Cardiac muscle cell (in vitro differentiated cells and primary cell): Measurements from ENCODE around the gene DPEP1. TPM values are rescaled to one million over a fixed set of nuclear protein-coding genes. Genes with fewer than 3 reads are reported as not detected.

Experiments
- DNase-seq, 2 donors: peaks; one replicate each; pipeline versions ENCODE4 v3.0.0 to v3.0.0-alpha.2; 2010 to 2017; ENCODE audit warnings: low read depth in 1 of 2, low spot score in 1 of 2
- H3K27ac ChIP-seq: fragments of 200-600 bp; sonication (generic); 2 replicates; pipeline ENCODE4 v1.5.1; 2016
- H3K27me3 ChIP-seq: fragments of 200-600 bp; sonication (generic); 2 replicates; pipeline ENCODE4 v1.6.0; 2016; ENCODE audit warnings: control low read depth
- H3K36me3 ChIP-seq: fragments of 200-600 bp; sonication (generic); 2 replicates; pipeline ENCODE4 v1.5.1; 2016; ENCODE audit warnings: control low read depth
- H3K4me1 ChIP-seq: fragments of 200-600 bp; sonication (generic); 2 replicates; pipeline ENCODE4 v1.8.1; 2017; ENCODE audit warnings: low read depth, mild to moderate bottlenecking, mixed run types
- H3K4me3 ChIP-seq: fragments of 200-600 bp; sonication (generic); 2 replicates; pipeline ENCODE4 v1.5.1; 2016; ENCODE audit warnings: mild to moderate bottlenecking
- H3K9me3 ChIP-seq: fragments of 200-600 bp; sonication (generic); 2 replicates; pipeline ENCODE4 v1.5.1; 2017; ENCODE audit warnings: low read depth, mild to moderate bottlenecking, control low read depth
- polyA plus RNA-seq: library from polyadenylated mRNA; unstranded; fragments of >200 nt; fragmentation: Nextera tagmentation; extraction: Ambion mirVana; gene quantifications from 2 replicates; pipeline ENCODE4 v1.2.1, GENCODE V29; 2016
- total RNA-seq: library from RNA; depleted of rRNA; stranded (reverse); fragments of >200 nt; gene quantifications from 2 replicates; pipeline ENCODE4 v1.2.3, GENCODE V29; 2016
- TF ChIP-seq, protein P1 (sequence below): IDR thresholded peaks from 2 replicates; pipeline ENCODE4 v1.5.1; 2012; ENCODE audit warnings: low read depth, mild to moderate bottlenecking, low read length

Gene DPEP1
- total and polyA plus RNA-seq, 2 experiments from 2014 or later = 2.1 to 2.2 TPM

- H3K27me3 ChIP-seq = peaks cover 46% of the 10 kb centered on the region
- TF ChIP-seq, protein P1, sequence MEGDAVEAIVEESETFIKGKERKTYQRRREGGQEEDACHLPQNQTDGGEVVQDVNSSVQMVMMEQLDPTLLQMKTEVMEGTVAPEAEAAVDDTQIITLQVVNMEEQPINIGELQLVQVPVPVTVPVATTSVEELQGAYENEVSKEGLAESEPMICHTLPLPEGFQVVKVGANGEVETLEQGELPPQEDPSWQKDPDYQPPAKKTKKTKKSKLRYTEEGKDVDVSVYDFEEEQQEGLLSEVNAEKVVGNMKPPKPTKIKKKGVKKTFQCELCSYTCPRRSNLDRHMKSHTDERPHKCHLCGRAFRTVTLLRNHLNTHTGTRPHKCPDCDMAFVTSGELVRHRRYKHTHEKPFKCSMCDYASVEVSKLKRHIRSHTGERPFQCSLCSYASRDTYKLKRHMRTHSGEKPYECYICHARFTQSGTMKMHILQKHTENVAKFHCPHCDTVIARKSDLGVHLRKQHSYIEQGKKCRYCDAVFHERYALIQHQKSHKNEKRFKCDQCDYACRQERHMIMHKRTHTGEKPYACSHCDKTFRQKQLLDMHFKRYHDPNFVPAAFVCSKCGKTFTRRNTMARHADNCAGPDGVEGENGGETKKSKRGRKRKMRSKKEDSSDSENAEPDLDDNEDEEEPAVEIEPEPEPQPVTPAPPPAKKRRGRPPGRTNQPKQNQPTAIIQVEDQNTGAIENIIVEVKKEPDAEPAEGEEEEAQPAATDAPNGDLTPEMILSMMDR = no peak
- no peak overlapping the region for H3K27ac ChIP-seq
- peak overlapping the region; percentile 19 for H3K4me3 ChIP-seq
- H3K4me1 ChIP-seq = no peaks in the 10 kb centered on the region
- no peaks in the 10 kb centered on the region for H3K36me3 ChIP-seq
- no peaks in the 10 kb centered on the region for H3K9me3 ChIP-seq
- DNase-seq = no peak
These were observed 37.0 kb upstream of the DPEP1 start for GRCh38 chr16:89576153-89577054.

- TF ChIP-seq, protein P1 = no peak
- H3K36me3 ChIP-seq = no peaks in the 10 kb centered on the region
- no peaks in the 10 kb centered on the region for H3K9me3 ChIP-seq
- no peak overlapping the region for H3K4me3 ChIP-seq
- no peak overlapping the region for H3K27ac ChIP-seq
- H3K27me3 ChIP-seq = peaks cover 46% of the 10 kb centered on the region
- H3K4me1 ChIP-seq = no peaks in the 10 kb centered on the region
- no peak for DNase-seq
These were observed 36.2 kb upstream of the DPEP1 start for GRCh38 chr16:89577055-89577759.

DNA sequence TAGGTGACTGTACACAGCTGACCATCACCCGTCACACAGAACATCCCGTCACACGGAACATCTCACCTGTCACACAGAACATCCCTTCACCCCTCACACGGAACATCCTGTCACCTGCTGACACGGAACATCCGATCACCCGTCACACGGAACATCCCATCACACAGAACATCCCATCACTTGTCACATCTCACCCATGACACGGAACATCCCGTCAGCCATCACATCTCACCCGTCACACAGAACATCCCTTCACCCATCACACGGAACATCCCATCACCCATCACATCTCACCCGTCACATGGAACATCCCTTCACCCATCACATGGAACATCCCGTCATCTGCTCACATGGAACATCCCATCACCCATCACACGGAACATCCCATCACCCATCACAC is 34.1 kb upstream of the DPEP1 start:
- no peaks in the 10 kb centered on the region for H3K36me3 ChIP-seq
- H3K27ac ChIP-seq = no peak overlapping the region
- no peaks in the 10 kb centered on the region for H3K9me3 ChIP-seq
- H3K4me3 ChIP-seq = no peak overlapping the region
- TF ChIP-seq, protein P1 = no peak
- no peaks in the 10 kb centered on the region for H3K4me1 ChIP-seq
- DNase-seq = no peak
- peaks cover 39% of the 10 kb centered on the region for H3K27me3 ChIP-seq

DNA sequence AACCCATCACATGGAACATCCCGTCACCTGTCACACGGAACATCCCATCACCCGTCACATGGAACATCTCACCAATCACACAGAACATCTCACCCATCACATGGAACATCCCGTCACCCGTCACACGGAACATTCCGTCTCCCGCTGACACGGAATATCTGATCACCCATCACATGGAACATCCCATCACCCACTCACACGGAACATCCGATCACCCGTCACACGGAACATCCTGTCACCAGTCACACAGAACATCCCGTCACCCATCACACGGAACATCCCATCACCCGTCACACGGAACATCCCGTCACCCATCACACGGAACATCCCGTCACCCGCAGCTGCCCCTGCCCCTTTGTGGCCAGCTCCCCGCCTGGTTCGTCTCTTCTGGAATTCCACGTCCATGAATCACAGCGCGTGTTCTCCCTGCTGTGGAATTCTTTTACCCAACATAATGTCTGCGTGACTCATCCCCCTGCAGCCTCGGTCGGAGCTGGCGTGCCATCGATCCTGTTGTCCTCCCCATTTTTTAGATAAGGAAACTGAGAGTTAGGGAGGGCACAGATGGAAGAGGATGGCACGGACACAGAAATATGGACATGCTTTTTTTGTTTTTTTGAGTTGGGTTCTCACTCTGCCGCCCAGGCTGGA is 32.3 kb upstream of the DPEP1 start:
- peak in 1 of 2 donors; percentile 97 for DNase-seq
- H3K4me1 ChIP-seq = peaks cover 5% of the 10 kb centered on the region
- H3K9me3 ChIP-seq = no peaks in the 10 kb centered on the region
- no peaks in the 10 kb centered on the region for H3K36me3 ChIP-seq
- H3K4me3 ChIP-seq = no peak overlapping the region
- TF ChIP-seq, protein P1 = no peak
- H3K27ac ChIP-seq = no peak overlapping the region
- peaks cover 21% of the 10 kb centered on the region for H3K27me3 ChIP-seq

- peak in 1 of 2 donors; percentile 78 for DNase-seq
- Histone ChIP-seq H3K9me3 (no peaks in the 10 kb centered on the region), H3K27ac (no peak overlapping the region), H3K4me3 (no peak overlapping the region), H3K4me1 (peaks cover 5% of the 10 kb centered on the region), H3K36me3 (no peaks in the 10 kb centered on the region), H3K27me3 (peaks cover 12% of the 10 kb centered on the region)
- TF ChIP-seq, protein P1 = no peak
These were observed 31.4 kb upstream of the DPEP1 start for GRCh38 chr16:89581861-89582563.
